ENCODE measurements around the gene ADRA1B. TPM values are rescaled to one million over a fixed set of nuclear protein-coding genes. Genes with fewer than 3 reads are reported as not detected.

Gene ADRA1B
- total RNA-seq, 2 experiments from 2014 or later = not detected

DNA sequence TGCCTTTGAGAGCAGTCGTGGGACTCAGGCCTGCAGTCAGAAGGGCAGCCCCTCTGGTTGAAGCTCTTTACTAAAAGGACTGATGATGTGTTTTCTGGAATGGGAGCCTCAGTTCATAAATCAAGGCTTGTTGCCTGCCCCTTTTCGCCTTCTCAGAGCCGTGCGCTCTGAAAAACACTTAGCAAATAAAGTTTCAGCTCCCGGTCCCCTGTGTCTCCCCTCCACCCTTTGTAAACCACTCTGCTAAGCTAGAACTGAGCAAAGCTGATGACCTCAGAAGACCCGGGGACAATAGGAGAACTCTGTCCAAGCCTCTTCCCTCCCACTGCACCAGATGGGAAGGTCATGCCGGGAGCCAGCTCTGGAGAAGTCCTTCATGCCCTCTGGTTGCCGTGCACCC, 39.3 kb upstream of the ADRA1B start:
- no peak overlapping the region for H3K27ac ChIP-seq (ENCODE audit: low read depth in 1 of 2, low read length in 2 of 2)
- TF ChIP-seq, protein P1, sequence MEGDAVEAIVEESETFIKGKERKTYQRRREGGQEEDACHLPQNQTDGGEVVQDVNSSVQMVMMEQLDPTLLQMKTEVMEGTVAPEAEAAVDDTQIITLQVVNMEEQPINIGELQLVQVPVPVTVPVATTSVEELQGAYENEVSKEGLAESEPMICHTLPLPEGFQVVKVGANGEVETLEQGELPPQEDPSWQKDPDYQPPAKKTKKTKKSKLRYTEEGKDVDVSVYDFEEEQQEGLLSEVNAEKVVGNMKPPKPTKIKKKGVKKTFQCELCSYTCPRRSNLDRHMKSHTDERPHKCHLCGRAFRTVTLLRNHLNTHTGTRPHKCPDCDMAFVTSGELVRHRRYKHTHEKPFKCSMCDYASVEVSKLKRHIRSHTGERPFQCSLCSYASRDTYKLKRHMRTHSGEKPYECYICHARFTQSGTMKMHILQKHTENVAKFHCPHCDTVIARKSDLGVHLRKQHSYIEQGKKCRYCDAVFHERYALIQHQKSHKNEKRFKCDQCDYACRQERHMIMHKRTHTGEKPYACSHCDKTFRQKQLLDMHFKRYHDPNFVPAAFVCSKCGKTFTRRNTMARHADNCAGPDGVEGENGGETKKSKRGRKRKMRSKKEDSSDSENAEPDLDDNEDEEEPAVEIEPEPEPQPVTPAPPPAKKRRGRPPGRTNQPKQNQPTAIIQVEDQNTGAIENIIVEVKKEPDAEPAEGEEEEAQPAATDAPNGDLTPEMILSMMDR (IDR thresholded peaks at IDR 0.05) = no peak
- Mint-ChIP-seq H3K9me3 (no peaks in the 10 kb centered on the region), H3K36me3 (ENCODE audit: low read depth) (no peaks in the 10 kb centered on the region), H3K27ac (no peak overlapping the region), H3K27me3 (peaks cover 39% of the 10 kb centered on the region), H3K4me1 (ENCODE audit: low read depth) (no peaks in the 10 kb centered on the region), H3K4me3 (no peak overlapping the region)
- no peaks in the 10 kb centered on the region for H3K36me3 ChIP-seq (ENCODE audit: insufficient read depth, low read length)
- H3K4me1 ChIP-seq (ENCODE audit: insufficient read depth, low read length) = no peaks in the 10 kb centered on the region
- DNase-seq = no peak
- no peaks in the 10 kb centered on the region for H3K9me3 ChIP-seq (ENCODE audit: control insufficient read depth in 1 of 2, insufficient read depth in 1 of 2, low read length in 2 of 2)
- no peak overlapping the region for H3K4me3 ChIP-seq (ENCODE audit: low read length)
- ATAC-seq (ENCODE audit: poor library complexity) = no peak
- ChIA-PET POLR2A (interaction anchor here (0.6 kb wide), 1 partner anchor 1292 kb away, joined by 3 read pairs; no protein-coding TSS in a partner anchor), CTCF (no interaction called here)
- intact Hi-C loops (cut with DNase I, micrococcal nuclease) = no loop called here
- H3K27me3 ChIP-seq (ENCODE audit: control insufficient read depth in 1 of 2, insufficient read depth in 2 of 2, low read length in 2 of 2) = peaks cover 8 to 14% of the 10 kb centered on the region in 2 experiments

DNA sequence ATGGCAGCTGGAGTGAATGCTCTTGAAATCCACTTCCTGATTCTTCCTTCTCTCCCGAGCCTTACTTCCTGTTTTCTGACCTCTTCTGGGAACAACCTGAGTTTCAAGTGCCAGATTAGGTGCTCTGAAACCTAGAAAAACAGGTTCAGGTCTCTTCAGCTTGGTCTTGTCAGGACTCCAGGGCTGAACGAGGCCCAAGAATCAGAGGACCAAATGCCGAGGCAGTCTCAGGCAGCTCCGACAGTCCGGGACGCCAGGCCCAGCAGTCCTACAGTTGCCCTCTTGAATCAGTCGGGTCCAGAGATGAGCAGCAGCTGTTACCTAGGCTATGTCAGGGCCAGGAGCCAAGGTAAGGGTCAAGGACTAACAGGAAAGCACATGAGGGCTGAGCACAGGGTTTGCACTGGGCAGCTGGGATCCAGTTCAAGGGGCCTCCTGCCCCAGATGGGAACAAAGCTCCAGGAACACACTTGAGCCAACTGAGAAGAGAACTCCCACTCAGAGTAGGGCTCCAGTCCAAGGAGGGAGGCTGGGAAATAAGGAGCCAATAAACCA, 38.3 kb upstream of the ADRA1B start:
- no peak overlapping the region for H3K27ac Mint-ChIP-seq
- intact Hi-C loops (cut with DNase I, micrococcal nuclease) = no loop called here
- no peaks in the 10 kb centered on the region for H3K36me3 Mint-ChIP-seq (ENCODE audit: low read depth)
- DNase-seq (no peak), ATAC-seq (ENCODE audit: poor library complexity) (no peak)
- Histone ChIP-seq H3K4me3 (ENCODE audit: low read length) (no peak overlapping the region), H3K36me3 (ENCODE audit: insufficient read depth, low read length) (no peaks in the 10 kb centered on the region), H3K4me1 (ENCODE audit: insufficient read depth, low read length) (no peaks in the 10 kb centered on the region), H3K9me3 (ENCODE audit: control insufficient read depth in 1 of 2, insufficient read depth in 1 of 2, low read length in 2 of 2) (no peaks in the 10 kb centered on the region), H3K27me3 (ENCODE audit: control insufficient read depth in 1 of 2, insufficient read depth in 2 of 2, low read length in 2 of 2) (peaks cover 8 to 16% of the 10 kb centered on the region in 2 experiments), H3K27ac (ENCODE audit: low read depth in 1 of 2, low read length in 2 of 2) (no peak overlapping the region)
- CTCF ChIA-PET = no interaction called here
- POLR2A ChIA-PET = no interaction called here
- H3K4me1 Mint-ChIP-seq (ENCODE audit: low read depth) = no peaks in the 10 kb centered on the region
- TF ChIP-seq, protein P1 (IDR thresholded peaks at IDR 0.05) = no peak
- no peak overlapping the region for H3K4me3 Mint-ChIP-seq
- no peaks in the 10 kb centered on the region for H3K9me3 Mint-ChIP-seq
- peaks cover 42% of the 10 kb centered on the region for H3K27me3 Mint-ChIP-seq

DNA sequence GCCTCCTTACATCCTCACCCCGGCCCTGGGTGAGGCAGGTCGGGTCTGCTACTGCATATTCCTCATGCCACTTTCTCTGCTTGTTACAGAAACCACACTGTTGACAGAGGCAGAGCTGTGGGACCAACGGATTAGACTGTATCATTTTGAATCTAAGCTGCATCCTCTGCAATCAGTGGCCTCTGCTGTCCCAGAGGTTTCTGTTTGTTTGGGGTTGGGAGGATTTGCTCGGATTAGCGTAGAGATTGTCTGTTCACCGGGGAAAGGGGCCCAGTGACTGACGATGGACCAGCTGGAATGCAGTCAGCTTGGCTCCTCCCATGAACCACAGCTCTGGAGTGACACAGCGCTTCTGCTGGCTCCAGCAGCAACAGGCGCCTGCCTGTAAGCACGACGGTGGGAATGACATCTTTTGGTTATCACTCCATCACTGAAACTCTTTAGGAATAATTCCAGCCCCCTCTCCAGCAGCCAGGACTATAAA, 37.3 kb upstream of the ADRA1B start:
- intact Hi-C loops (cut with DNase I, micrococcal nuclease) = no loop called here
- Mint-ChIP-seq H3K27ac (no peak overlapping the region), H3K9me3 (no peaks in the 10 kb centered on the region), H3K36me3 (ENCODE audit: low read depth) (no peaks in the 10 kb centered on the region), H3K27me3 (peaks cover 35% of the 10 kb centered on the region), H3K4me3 (no peak overlapping the region), H3K4me1 (ENCODE audit: low read depth) (no peaks in the 10 kb centered on the region)
- Histone ChIP-seq H3K36me3 (ENCODE audit: insufficient read depth, low read length) (no peaks in the 10 kb centered on the region), H3K4me3 (ENCODE audit: low read length) (no peak overlapping the region), H3K27ac (ENCODE audit: low read depth in 1 of 2, low read length in 2 of 2) (no peak overlapping the region), H3K27me3 (ENCODE audit: control insufficient read depth in 1 of 2, insufficient read depth in 2 of 2, low read length in 2 of 2) (peaks cover 8 to 14% of the 10 kb centered on the region in 2 experiments), H3K9me3 (ENCODE audit: control insufficient read depth in 1 of 2, insufficient read depth in 1 of 2, low read length in 2 of 2) (no peaks in the 10 kb centered on the region), H3K4me1 (ENCODE audit: insufficient read depth, low read length) (no peaks in the 10 kb centered on the region)
- ChIA-PET POLR2A (no interaction called here), CTCF (no interaction called here)
- TF ChIP-seq, protein P1 (IDR thresholded peaks at IDR 0.05) = no peak
- DNase-seq (no peak), ATAC-seq (ENCODE audit: poor library complexity) (no peak)
